ENCODE measurements around the gene SLFN14. TPM values are rescaled to one million over a fixed set of nuclear protein-coding genes. Genes with fewer than 3 reads are reported as not detected.

The SLFN14 gene
- polyA plus RNA-seq, 3 donors: 0.11 to 0.12 TPM; not detected in 1

DNA sequence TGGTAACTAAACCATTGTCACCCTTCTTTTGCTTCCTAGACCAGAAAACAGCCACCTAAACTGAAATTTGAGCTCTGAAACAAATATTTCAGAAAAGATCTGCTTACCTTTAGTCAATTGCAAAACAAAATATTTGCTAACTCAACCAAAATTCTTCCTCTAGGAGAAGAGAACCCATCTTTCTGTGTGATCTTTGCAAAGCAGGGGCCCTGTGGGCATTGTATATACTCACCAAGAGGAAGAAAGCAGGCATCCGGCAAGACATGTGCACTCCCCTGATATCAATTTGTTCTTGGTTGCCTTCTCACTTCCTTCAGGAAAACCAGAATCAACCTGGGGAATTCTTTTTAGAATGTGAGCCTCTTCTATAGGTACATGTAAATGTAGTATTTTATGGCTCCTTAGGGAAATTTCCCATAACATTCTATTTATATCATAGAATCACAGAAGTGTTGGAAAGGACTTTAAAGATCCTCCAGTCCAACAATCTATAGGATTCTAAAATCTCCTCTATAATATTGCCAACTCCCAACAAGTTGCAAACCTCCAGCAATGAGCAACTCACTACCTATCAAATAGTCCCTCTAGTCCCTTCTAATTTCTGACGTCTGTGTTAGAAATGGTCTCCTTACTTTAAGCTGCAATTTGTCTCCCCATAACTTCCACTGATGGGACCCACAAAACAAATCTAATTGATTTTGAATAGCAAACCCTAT, 966 bp downstream of the SLFN14 start:
- intact Hi-C loops (cut with micrococcal nuclease): no loop called here
- TF ChIP-seq, protein P1, sequence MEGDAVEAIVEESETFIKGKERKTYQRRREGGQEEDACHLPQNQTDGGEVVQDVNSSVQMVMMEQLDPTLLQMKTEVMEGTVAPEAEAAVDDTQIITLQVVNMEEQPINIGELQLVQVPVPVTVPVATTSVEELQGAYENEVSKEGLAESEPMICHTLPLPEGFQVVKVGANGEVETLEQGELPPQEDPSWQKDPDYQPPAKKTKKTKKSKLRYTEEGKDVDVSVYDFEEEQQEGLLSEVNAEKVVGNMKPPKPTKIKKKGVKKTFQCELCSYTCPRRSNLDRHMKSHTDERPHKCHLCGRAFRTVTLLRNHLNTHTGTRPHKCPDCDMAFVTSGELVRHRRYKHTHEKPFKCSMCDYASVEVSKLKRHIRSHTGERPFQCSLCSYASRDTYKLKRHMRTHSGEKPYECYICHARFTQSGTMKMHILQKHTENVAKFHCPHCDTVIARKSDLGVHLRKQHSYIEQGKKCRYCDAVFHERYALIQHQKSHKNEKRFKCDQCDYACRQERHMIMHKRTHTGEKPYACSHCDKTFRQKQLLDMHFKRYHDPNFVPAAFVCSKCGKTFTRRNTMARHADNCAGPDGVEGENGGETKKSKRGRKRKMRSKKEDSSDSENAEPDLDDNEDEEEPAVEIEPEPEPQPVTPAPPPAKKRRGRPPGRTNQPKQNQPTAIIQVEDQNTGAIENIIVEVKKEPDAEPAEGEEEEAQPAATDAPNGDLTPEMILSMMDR (IDR thresholded peaks at IDR 0.05): no peak
- H3K9ac ChIP-seq (ENCODE audit: insufficient read depth, low read length, poor library complexity, severe bottlenecking): no peak overlapping the region
- whole genome bisulfite sequencing (ENCODE audit: insufficient coverage): no CpG with 5 or more reads among the region's 2 CpGs
- H3K27ac ChIP-seq (ENCODE audit: low read depth in 1 of 2, low read length in 2 of 2): no peak overlapping the region
- H2AFZ ChIP-seq (ENCODE audit: insufficient read depth, low read depth, low read length, poor library complexity, severe bottlenecking): no peak overlapping the region
- no peak overlapping the region for H3K4me2 ChIP-seq (replicated peaks; ENCODE audit: extremely low read depth, low read length, poor library complexity, severe bottlenecking)
- H3K9me3 ChIP-seq (replicated peaks in 1 of 2; ENCODE audit: control insufficient read depth in 1 of 2, insufficient read depth in 1 of 2, low read length in 2 of 2): no peaks in the 10 kb centered on the region
- no peaks in the 10 kb centered on the region for H3K36me3 Mint-ChIP-seq
- H3K4me3 Mint-ChIP-seq: no peak overlapping the region
- H3K27ac Mint-ChIP-seq: no peak overlapping the region
- DNase-seq: no peak
- peaks cover 1 to 5% (median 5%) of the 10 kb centered on the region in 3 donors for H3K27me3 Mint-ChIP-seq (ENCODE audit: low read depth in 3 of 3)
- H3K36me3 ChIP-seq (replicated peaks in 1 of 2; ENCODE audit: control insufficient read depth in 1 of 2, insufficient read depth in 2 of 2, low read length in 2 of 2): no peaks in the 10 kb centered on the region
- no peaks in the 10 kb centered on the region for H3K79me2 ChIP-seq (ENCODE audit: insufficient read depth, low read length)
- H3K4me3 ChIP-seq (replicated peaks in 1 of 3; ENCODE audit: low read depth in 2 of 3, low read length in 3 of 3): no peak overlapping the region
- H4K20me1 ChIP-seq (ENCODE audit: insufficient read depth, low read length): no peaks in the 10 kb centered on the region
- H3K4me1 ChIP-seq (ENCODE audit: control insufficient read depth in 1 of 2, insufficient read depth in 2 of 2, low read length in 2 of 2): no peaks in the 10 kb centered on the region
- no peaks in the 10 kb centered on the region for H3K27me3 ChIP-seq (ENCODE audit: control insufficient read depth in 2 of 2, insufficient read depth in 2 of 2, low read length in 2 of 2)
- no peaks in the 10 kb centered on the region for H3K9me3 Mint-ChIP-seq
- peaks cover 9% of the 10 kb centered on the region for H3K4me1 Mint-ChIP-seq

DNA sequence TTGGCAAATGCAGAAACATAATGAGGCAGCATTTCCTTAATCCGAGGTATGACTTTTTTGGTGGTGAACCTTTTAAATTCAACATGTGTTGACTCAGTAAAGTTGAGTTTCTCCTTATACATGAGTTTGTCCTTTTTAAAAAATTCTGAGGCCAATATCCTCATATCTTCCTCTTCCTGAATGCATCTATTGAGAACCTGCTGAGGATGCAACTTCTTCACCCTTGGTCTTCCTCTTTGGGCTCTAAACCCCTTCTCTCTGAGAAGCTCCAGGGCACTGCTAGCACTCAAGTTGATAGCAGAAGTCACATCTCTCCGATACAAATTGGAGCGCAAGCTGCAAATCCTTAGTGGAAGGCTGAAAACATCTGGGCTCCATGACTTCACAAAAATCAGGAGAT, 3.3 kb downstream of the SLFN14 start:
- no peak overlapping the region for H3K9ac ChIP-seq (ENCODE audit: insufficient read depth, low read length, poor library complexity, severe bottlenecking)
- no peaks in the 10 kb centered on the region for H3K4me1 ChIP-seq (ENCODE audit: control insufficient read depth in 1 of 2, insufficient read depth in 2 of 2, low read length in 2 of 2)
- Mint-ChIP-seq H3K27ac (peak overlapping the region in 1 of 7 donors; percentile 78), H3K27me3 (ENCODE audit: low read depth in 3 of 3) (peaks cover 4 to 7% (median 6%) of the 10 kb centered on the region in 3 donors), H3K9me3 (no peaks in the 10 kb centered on the region), H3K36me3 (no peaks in the 10 kb centered on the region), H3K4me1 (peaks cover 9% of the 10 kb centered on the region), H3K4me3 (no peak overlapping the region)
- TF ChIP-seq, protein P1 (IDR thresholded peaks at IDR 0.05): no peak
- no peak overlapping the region for H3K27ac ChIP-seq (ENCODE audit: low read depth in 1 of 2, low read length in 2 of 2)
- no peak for DNase-seq
- WGBS (ENCODE audit: insufficient coverage): 93% methylated on average over 2 of the region's 3 CpGs
- H3K79me2 ChIP-seq (ENCODE audit: insufficient read depth, low read length): no peaks in the 10 kb centered on the region
- H4K20me1 ChIP-seq (ENCODE audit: insufficient read depth, low read length): no peaks in the 10 kb centered on the region
- no peaks in the 10 kb centered on the region for H3K27me3 ChIP-seq (ENCODE audit: control insufficient read depth in 2 of 2, insufficient read depth in 2 of 2, low read length in 2 of 2)
- no peaks in the 10 kb centered on the region for H3K9me3 ChIP-seq (replicated peaks in 1 of 2; ENCODE audit: control insufficient read depth in 1 of 2, insufficient read depth in 1 of 2, low read length in 2 of 2)
- H3K4me3 ChIP-seq (replicated peaks in 1 of 3; ENCODE audit: low read depth in 2 of 3, low read length in 3 of 3): no peak overlapping the region
- no peak overlapping the region for H3K4me2 ChIP-seq (replicated peaks; ENCODE audit: extremely low read depth, low read length, poor library complexity, severe bottlenecking)
- no peaks in the 10 kb centered on the region for H3K36me3 ChIP-seq (replicated peaks in 1 of 2; ENCODE audit: control insufficient read depth in 1 of 2, insufficient read depth in 2 of 2, low read length in 2 of 2)
- no peak overlapping the region for H2AFZ ChIP-seq (ENCODE audit: insufficient read depth, low read depth, low read length, poor library complexity, severe bottlenecking)
- intact Hi-C loops (cut with micrococcal nuclease): no loop called here
